A549 (cell line): Measurements from ENCODE around the gene DSTN. TPM values are rescaled to one million over a fixed set of nuclear protein-coding genes. Genes with fewer than 3 reads are reported as not detected.

Source experiments
- ATAC-seq, 2 experiments: fragments of 200-7000 bp in 1 of 2; fragments of >200 bp in 1 of 2; cut with Nextera tagmentation in 1 of 2; cut with Tn5 transposase in 1 of 2; 3 replicates each; pipeline versions ENCODE4 v1.8.0 to v1.9.1; 2018 to 2020; ENCODE audit warnings: mild to moderate bottlenecking in 1 of 2, moderate library complexity in 1 of 2
- CTCF ChIA-PET: fragments of 300-600 bp; sonication (Branson Sonifier 250); formaldehyde crosslinking; extraction: SDS; loops from one replicate; lab custom pipeline; 2021; ENCODE audit warnings: antibody characterized with exemption, inconsistent platforms; lab: Yijun Ruan, JAX
- POLR2A ChIA-PET: fragments of 350-600 bp; formaldehyde crosslinking; extraction: SDS; loops from one replicate; lab custom pipeline; 2021; ENCODE audit warnings: antibody characterized with exemption, inconsistent platforms; lab: Yijun Ruan, JAX
- DNase-seq, 2 experiments: peaks; one replicate each; pipeline versions ENCODE4 v3.0.0 to v3.0.0-alpha.2; 2011 to 2016; ENCODE audit warnings: low read depth in 1 of 2, low spot score in 1 of 2
- FAIRE-seq: peaks from 2 replicates; lab custom pipeline; 2011; peaks lifted over from hg19 to GRCh38; lab: Jason Lieb, UNC
- H3K27ac ChIP-seq, 2 experiments: fragments of >200 bp; sonication (Bioruptor Twin); formaldehyde crosslinking; 3 replicates each; pipeline ENCODE4 v1.5.1; 2016 to 2017
- H3K4me1 ChIP-seq: fragments of >200 bp; sonication (Bioruptor Twin); formaldehyde crosslinking; 3 replicates; pipeline ENCODE4 v1.6.1; 2016
- H3K4me2 ChIP-seq: fragments of >200 bp; sonication (Bioruptor Twin); formaldehyde crosslinking; 3 replicates; pipeline ENCODE4 v1.6.1; 2016
- H3K4me3 ChIP-seq: fragments of >200 bp; sonication (Bioruptor Twin); formaldehyde crosslinking; 3 replicates; pipeline ENCODE4 v1.5.1; 2016
- H3K9me3 ChIP-seq: fragments of >200 bp; sonication (Bioruptor Twin); formaldehyde crosslinking; 3 replicates; pipeline ENCODE4 v1.6.1; 2016
- CBX2 ChIP-seq: fragments of 200-600 bp; sonication (generic); IDR thresholded peaks from 2 replicates; pipeline ENCODE4 v1.6.1; 2016; ENCODE audit warnings: low read depth, mild to moderate bottlenecking, borderline replicate concordance
- CBX8 ChIP-seq: fragments of 200-600 bp; sonication (generic); IDR thresholded peaks from 2 replicates; pipeline ENCODE4 v1.6.1; 2016
- CEBPB ChIP-seq, 2 experiments: fragments of >200 bp in 1 of 2; sonication (Bioruptor Twin) in 1 of 2; formaldehyde crosslinking in 1 of 2; IDR thresholded peaks; 2 replicates each; pipeline ENCODE4 v1.6.1; 2012 to 2016
- FOSB ChIP-seq: fragments of 250-450 bp; sonication (Bioruptor Pico); IDR thresholded peaks from 2 replicates; pipeline ENCODE4 v1.5.0; 2020; ENCODE audit warnings: mild to moderate bottlenecking, moderate library complexity
- FOSL2 ChIP-seq, 2 experiments: fragments of 450-650 bp in 1 of 2; fragments of >200 bp in 1 of 2; sonication (Bioruptor Twin) in 1 of 2; formaldehyde crosslinking; IDR thresholded peaks; 2 replicates each; pipeline versions ENCODE4 v1.5.0 to v1.6.1; 2016 to 2020; ENCODE audit warnings: mild to moderate bottlenecking in 1 of 2, moderate library complexity in 1 of 2
- HDAC2 ChIP-seq: fragments of 200-600 bp; sonication (generic); IDR thresholded peaks from 2 replicates; pipeline ENCODE4 v1.6.1; 2016
- HMGXB4 ChIP-seq: fragments of 250-450 bp; sonication (Bioruptor Pico); IDR thresholded peaks from 2 replicates; pipeline ENCODE4 v1.5.0; 2021; ENCODE audit warnings: mild to moderate bottlenecking, moderate library complexity, borderline replicate concordance
- HOXB13 ChIP-seq: fragments of 250-450 bp; sonication (Bioruptor Pico); IDR thresholded peaks from 2 replicates; pipeline ENCODE4 v1.5.0; 2020; ENCODE audit warnings: low read depth, mild to moderate bottlenecking, moderate library complexity
- HOXB5 ChIP-seq: fragments of 250-450 bp; sonication (Bioruptor Pico); IDR thresholded peaks from 2 replicates; pipeline ENCODE4 v1.5.0; 2020; ENCODE audit warnings: mild to moderate bottlenecking, moderate library complexity
- MAZ ChIP-seq: fragments of 150-350 bp; IDR thresholded peaks from 2 replicates; pipeline ENCODE4 v1.6.1; 2014; ENCODE audit warnings: antibody characterized with exemption, low read depth, low read length, borderline replicate concordance
- NFE2L2 ChIP-seq: fragments of 150-350 bp; conservative IDR thresholded peaks from 2 replicates; pipeline ENCODE4 v1.6.1; 2014; ENCODE audit warnings: low read length
- POLR2AphosphoS2 ChIP-seq: conservative IDR thresholded peaks from 2 replicates; pipeline ENCODE4 v1.6.1; 2012; ENCODE audit warnings: low read length, improper control_type of control experiment, inconsistent platforms
- RAD21 ChIP-seq, 2 experiments: fragments of >200 bp in 1 of 2; sonication (Bioruptor Twin) in 1 of 2; formaldehyde crosslinking in 1 of 2; IDR thresholded peaks in 1 of 2; conservative IDR thresholded peaks in 1 of 2; 2 replicates in 1 of 2; 3 replicates in 1 of 2; pipeline ENCODE4 v1.6.1; 2012 to 2018; ENCODE audit warnings: inconsistent platforms in 1 of 2
- RFX5 ChIP-seq: fragments of 450-650 bp; IDR thresholded peaks from 2 replicates; pipeline ENCODE4 v1.7.1; 2014; ENCODE audit warnings: antibody characterized with exemption, mild to moderate bottlenecking, moderate library complexity
- RNF2 ChIP-seq: fragments of 200-600 bp; sonication (generic); IDR thresholded peaks from 2 replicates; pipeline ENCODE4 v1.6.1; 2016; ENCODE audit warnings: low read depth, mild to moderate bottlenecking, antibody characterized with exemption, moderate library complexity, borderline replicate concordance
- SREBF2 ChIP-seq: fragments of 450-650 bp; IDR thresholded peaks from 2 replicates; pipeline ENCODE4 v1.6.1; 2014; ENCODE audit warnings: mild to moderate bottlenecking, moderate library complexity
- ZFP36 ChIP-seq: fragments of 450-650 bp; IDR thresholded peaks from 2 replicates; pipeline ENCODE4 v1.6.1; 2014; ENCODE audit warnings: borderline replicate concordance; ENCODE audit not compliant: partially characterized antibody
- ZNF302 ChIP-seq: fragments of 250-450 bp; sonication (Bioruptor Pico); IDR thresholded peaks from 2 replicates; pipeline ENCODE4 v1.9.0; 2021; ENCODE audit warnings: inconsistent platforms, mild to moderate bottlenecking, moderate library complexity
- WGBS: methylation state at CpG from one replicate; pipeline ENCODE4 v1.1.6; 2017; ENCODE audit errors: missing lambda C conversion rate; 5-methylcytosine and 5-hydroxymethylcytosine counted together
- polyA plus RNA-seq, 4 experiments: library from polyadenylated mRNA; depleted of rRNA in 3 of 4; stranded (reverse); fragments of >200 nt; fragmentation: RNase III in 1 of 4; extraction: RNeasy Plus Mini Kit Qiagen cat#74134 plus additional on column Dnase treatment in 1 of 4; gene quantifications; 2 replicates in 3 of 4; 3 replicates in 1 of 4; pipeline ENCODE4 v1.2.3, GENCODE V29; 2011 to 2017
- TF ChIP-seq, protein P1 (sequence below): fragments of 150-350 bp; IDR thresholded peaks from 2 replicates; pipeline ENCODE4 v1.6.1; 2014; ENCODE audit warnings: low read depth, mild to moderate bottlenecking, low read length
- TF ChIP-seq, protein P2 (sequence below): IDR thresholded peaks from 2 replicates; pipeline ENCODE4 v1.6.1; 2012
- TF ChIP-seq, protein P3 (sequence below): fragments of >200 bp; sonication (Bioruptor Twin); formaldehyde crosslinking; IDR thresholded peaks from 2 replicates; pipeline ENCODE4 v1.6.1; 2016
- TF ChIP-seq, protein P4 (sequence below): fragments of 200-600 bp; sonication (generic); IDR thresholded peaks from 2 replicates; pipeline ENCODE4 v1.6.1; 2016; ENCODE audit warnings: antibody characterized with exemption, mild to moderate bottlenecking, moderate library complexity
- TF ChIP-seq, protein P5 (sequence below): IDR thresholded peaks from 2 replicates; pipeline ENCODE4 v1.6.1; 2012

Gene DSTN
- polyA plus RNA-seq, 2 of the 4 experiments (the other 2 are of a cell fraction), result 544 to 1,131 TPM

- DNase-seq (no peak), ATAC-seq (no peak), FAIRE-seq (peak; percentile 94)
- POLR2A ChIA-PET, result interaction anchor here (0.7 to 2.6 kb wide), 2 partner anchors 9 to 16 kb away, joined by 3 to 12 read pairs; partner anchors contain the start of gene DSTN
- Histone ChIP-seq H3K27ac (no peak overlapping the region), H3K9me3 (no peaks in the 10 kb centered on the region), H3K4me1 (peaks cover 74% of the 10 kb centered on the region), H3K4me2 (no peak overlapping the region), H3K4me3 (no peak overlapping the region)
- 91% methylated on average over 2 of the region's 2 CpGs for WGBS
- CTCF ChIA-PET, result interaction anchor here (1.2 to 2.9 kb wide), 6 partner anchors 15 to 82 kb away, joined by 3 to 12 read pairs (median 5); no protein-coding TSS in a partner anchor
- TF ChIP-seq, protein P1, sequence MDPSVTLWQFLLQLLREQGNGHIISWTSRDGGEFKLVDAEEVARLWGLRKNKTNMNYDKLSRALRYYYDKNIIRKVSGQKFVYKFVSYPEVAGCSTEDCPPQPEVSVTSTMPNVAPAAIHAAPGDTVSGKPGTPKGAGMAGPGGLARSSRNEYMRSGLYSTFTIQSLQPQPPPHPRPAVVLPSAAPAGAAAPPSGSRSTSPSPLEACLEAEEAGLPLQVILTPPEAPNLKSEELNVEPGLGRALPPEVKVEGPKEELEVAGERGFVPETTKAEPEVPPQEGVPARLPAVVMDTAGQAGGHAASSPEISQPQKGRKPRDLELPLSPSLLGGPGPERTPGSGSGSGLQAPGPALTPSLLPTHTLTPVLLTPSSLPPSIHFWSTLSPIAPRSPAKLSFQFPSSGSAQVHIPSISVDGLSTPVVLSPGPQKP, result no peak
- no peak for TF ChIP-seq HOXB13 (CRISPR knock-in tag)
- no peak for TF ChIP-seq SREBF2
- TF ChIP-seq, protein P2, sequence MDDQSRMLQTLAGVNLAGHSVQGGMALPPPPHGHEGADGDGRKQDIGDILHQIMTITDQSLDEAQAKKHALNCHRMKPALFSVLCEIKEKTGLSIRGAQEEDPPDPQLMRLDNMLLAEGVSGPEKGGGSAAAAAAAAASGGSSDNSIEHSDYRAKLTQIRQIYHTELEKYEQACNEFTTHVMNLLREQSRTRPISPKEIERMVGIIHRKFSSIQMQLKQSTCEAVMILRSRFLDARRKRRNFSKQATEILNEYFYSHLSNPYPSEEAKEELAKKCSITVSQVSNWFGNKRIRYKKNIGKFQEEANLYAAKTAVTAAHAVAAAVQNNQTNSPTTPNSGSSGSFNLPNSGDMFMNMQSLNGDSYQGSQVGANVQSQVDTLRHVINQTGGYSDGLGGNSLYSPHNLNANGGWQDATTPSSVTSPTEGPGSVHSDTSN, result no peak
- TF ChIP-seq ZNF302 (CRISPR knock-in tag), result no peak
- TF ChIP-seq POLR2AphosphoS2, result peak; percentile 75; the same call in 1 of the 2 replicates
- TF ChIP-seq, protein P3, sequence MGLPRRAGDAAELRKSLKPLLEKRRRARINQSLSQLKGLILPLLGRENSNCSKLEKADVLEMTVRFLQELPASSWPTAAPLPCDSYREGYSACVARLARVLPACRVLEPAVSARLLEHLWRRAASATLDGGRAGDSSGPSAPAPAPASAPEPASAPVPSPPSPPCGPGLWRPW, result no peak
Observed at GRCh38 chr20:17586250-17586649, 16.4 kb downstream of the DSTN start.

GRCh38 chr20:17587148-17587547 lies 17.3 kb downstream of the DSTN start:
- Histone ChIP-seq H3K4me1 (peaks cover 78% of the 10 kb centered on the region), H3K4me2 (no peak overlapping the region), H3K27ac (no peak overlapping the region; a peak in 1 of 6 replicates), H3K4me3 (no peak overlapping the region), H3K9me3 (no peaks in the 10 kb centered on the region)
- ATAC-seq, result no peak
- ChIA-PET POLR2A (interaction anchor here (1.1 to 2.6 kb wide), 2 partner anchors 15 to 17 kb away, joined by 3 to 12 read pairs; partner anchors contain the start of gene DSTN), CTCF (interaction anchor here (1.1 to 1.2 kb wide), 2 partner anchors 17 to 18 kb away, joined by 3 read pairs; partner anchors contain the start of gene DSTN)
- no peak for DNase-seq
- 81% methylated on average over 1 of the region's 1 CpG for WGBS
- TF ChIP-seq HDAC2, result no peak
- no peak for TF ChIP-seq CEBPB (IDR thresholded peaks at IDR 0.05)
- no peak for TF ChIP-seq RAD21 (conservative IDR thresholded peaks at IDR 0.05 in 1 of 2, IDR thresholded peaks at IDR 0.05 in 1 of 2)
- TF ChIP-seq HMGXB4 (CRISPR knock-in tag), result no peak
- no peak for TF ChIP-seq ZFP36
- no peak for TF ChIP-seq POLR2AphosphoS2
- TF ChIP-seq MAZ, result no peak
- TF ChIP-seq FOSB (CRISPR knock-in tag), result no peak
- no peak for TF ChIP-seq CBX2
- no peak for TF ChIP-seq HOXB13 (CRISPR knock-in tag)
- TF ChIP-seq HOXB5 (CRISPR knock-in tag), result no peak
- FAIRE-seq, result no peak

- Histone ChIP-seq H3K9me3 (no peaks in the 10 kb centered on the region), H3K27ac (no peak overlapping the region; a peak in 1 of 6 replicates), H3K4me1 (peaks cover 75% of the 10 kb centered on the region), H3K4me2 (no peak overlapping the region), H3K4me3 (no peak overlapping the region)
- ChIA-PET POLR2A (interaction anchor here (1.1 kb wide), 1 partner anchor 16 kb away, joined by 3 read pairs; no protein-coding TSS in a partner anchor), CTCF (interaction anchor here (1.1 to 1.2 kb wide), 2 partner anchors 18 kb away, joined by 3 read pairs; partner anchors contain the start of gene DSTN)
- ATAC-seq (no peak), DNase-seq (no peak), FAIRE-seq (peak; percentile 28)
- 70% methylated on average over 3 of the region's 3 CpGs for WGBS
- TF ChIP-seq RNF2 (no peak), HOXB5 (CRISPR knock-in tag) (no peak), SREBF2 (no peak), MAZ (no peak), NFE2L2 (no peak), CBX8 (no peak), FOSL2 (IDR thresholded peaks at IDR 0.05) (no peak), FOSL2 (CRISPR knock-in tag; IDR thresholded peaks at IDR 0.05) (no peak), RFX5 (no peak)
- TF ChIP-seq, protein P4, sequence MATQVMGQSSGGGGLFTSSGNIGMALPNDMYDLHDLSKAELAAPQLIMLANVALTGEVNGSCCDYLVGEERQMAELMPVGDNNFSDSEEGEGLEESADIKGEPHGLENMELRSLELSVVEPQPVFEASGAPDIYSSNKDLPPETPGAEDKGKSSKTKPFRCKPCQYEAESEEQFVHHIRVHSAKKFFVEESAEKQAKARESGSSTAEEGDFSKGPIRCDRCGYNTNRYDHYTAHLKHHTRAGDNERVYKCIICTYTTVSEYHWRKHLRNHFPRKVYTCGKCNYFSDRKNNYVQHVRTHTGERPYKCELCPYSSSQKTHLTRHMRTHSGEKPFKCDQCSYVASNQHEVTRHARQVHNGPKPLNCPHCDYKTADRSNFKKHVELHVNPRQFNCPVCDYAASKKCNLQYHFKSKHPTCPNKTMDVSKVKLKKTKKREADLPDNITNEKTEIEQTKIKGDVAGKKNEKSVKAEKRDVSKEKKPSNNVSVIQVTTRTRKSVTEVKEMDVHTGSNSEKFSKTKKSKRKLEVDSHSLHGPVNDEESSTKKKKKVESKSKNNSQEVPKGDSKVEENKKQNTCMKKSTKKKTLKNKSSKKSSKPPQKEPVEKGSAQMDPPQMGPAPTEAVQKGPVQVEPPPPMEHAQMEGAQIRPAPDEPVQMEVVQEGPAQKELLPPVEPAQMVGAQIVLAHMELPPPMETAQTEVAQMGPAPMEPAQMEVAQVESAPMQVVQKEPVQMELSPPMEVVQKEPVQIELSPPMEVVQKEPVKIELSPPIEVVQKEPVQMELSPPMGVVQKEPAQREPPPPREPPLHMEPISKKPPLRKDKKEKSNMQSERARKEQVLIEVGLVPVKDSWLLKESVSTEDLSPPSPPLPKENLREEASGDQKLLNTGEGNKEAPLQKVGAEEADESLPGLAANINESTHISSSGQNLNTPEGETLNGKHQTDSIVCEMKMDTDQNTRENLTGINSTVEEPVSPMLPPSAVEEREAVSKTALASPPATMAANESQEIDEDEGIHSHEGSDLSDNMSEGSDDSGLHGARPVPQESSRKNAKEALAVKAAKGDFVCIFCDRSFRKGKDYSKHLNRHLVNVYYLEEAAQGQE, result no peak
- TF ChIP-seq, protein P5, sequence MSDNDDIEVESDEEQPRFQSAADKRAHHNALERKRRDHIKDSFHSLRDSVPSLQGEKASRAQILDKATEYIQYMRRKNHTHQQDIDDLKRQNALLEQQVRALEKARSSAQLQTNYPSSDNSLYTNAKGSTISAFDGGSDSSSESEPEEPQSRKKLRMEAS, result no peak
- TF ChIP-seq, protein P3, result no peak
Observed at GRCh38 chr20:17587824-17588223, 17.9 kb downstream of the DSTN start.
